K562 (cell line): ENCODE measurements around the gene TSKS. TPM values are rescaled to one million over a fixed set of nuclear protein-coding genes. Genes with fewer than 3 reads are reported as not detected.

Experiments used
- ARHGAP35 ChIP-seq: fragments of 450-650 bp; IDR thresholded peaks from 2 replicates; pipeline ENCODE4 v1.6.1; 2018; ENCODE audit not compliant: partially characterized antibody
- ATF7 ChIP-seq: fragments of 450-650 bp; IDR thresholded peaks from 2 replicates; pipeline ENCODE4 v1.7.1; 2014; ENCODE audit warnings: mild to moderate bottlenecking, moderate library complexity
- CEBPB ChIP-seq: fragments of 450-650 bp; IDR thresholded peaks from 2 replicates; pipeline ENCODE4 v1.6.1; 2016; ENCODE audit warnings: missing genetic modification characterization, missing compliant biosample characterization
- CEBPG ChIP-seq, 3 experiments: fragments of 200-800 bp in 1 of 3; sonication (Bioruptor generic) in 1 of 3; sonication (generic) in 1 of 3; formaldehyde crosslinking in 1 of 3; IDR thresholded peaks in 2 of 3; conservative IDR thresholded peaks in 1 of 3; 2 replicates each; pipeline versions ENCODE4 v1.6.1 to v1.8.0; 2016 to 2022; ENCODE audit warnings: missing compliant biosample characterization in 2 of 3, missing genetic modification characterization in 2 of 3, mild to moderate bottlenecking in 1 of 3, missing genetic modification reagents in 1 of 3
- FOS ChIP-seq: IDR thresholded peaks from 3 replicates; pipeline ENCODE4 v1.6.1; 2011; ENCODE audit not compliant: insufficient read length; ENCODE audit errors: extremely low read depth
- PBX2 ChIP-seq, 2 experiments: IDR thresholded peaks in 1 of 2; conservative IDR thresholded peaks in 1 of 2; 2 replicates each; pipeline ENCODE4 v1.6.1; 2016; ENCODE audit warnings: low read depth in 2 of 2, mild to moderate bottlenecking in 1 of 2, missing compliant biosample characterization in 1 of 2, missing genetic modification characterization in 1 of 2, moderate library complexity in 1 of 2
- SMARCB1 ChIP-seq: IDR thresholded peaks from 2 replicates; pipeline ENCODE4 v1.6.1; 2011; ENCODE audit warnings: improper control_type of control experiment, low read depth; ENCODE audit not compliant: insufficient read length
- ZBTB40 ChIP-seq, 2 experiments: fragments of 450-650 bp in 1 of 2; sonication (generic) in 1 of 2; formaldehyde crosslinking in 1 of 2; IDR thresholded peaks; 2 replicates each; pipeline versions ENCODE4 v1.7.1 to v1.9.0; 2016 to 2022; ENCODE audit warnings: inconsistent platforms in 1 of 2, mild to moderate bottlenecking in 1 of 2, missing genetic modification reagents in 1 of 2
- ZNF239 ChIP-seq: fragments of 250-450 bp; sonication (Bioruptor Pico); IDR thresholded peaks from 2 replicates; pipeline ENCODE4 v1.4.0; 2020; ENCODE audit warnings: mild to moderate bottlenecking
- polyA plus RNA-seq, 8 experiments: library from polyadenylated mRNA; depleted of rRNA in 4 of 8; stranded (reverse) in 5 of 8; unstranded in 3 of 8; fragments of >200 nt; fragmentation: Nextera tagmentation in 2 of 8; fragmentation: Illumina TruSeq in 1 of 8; extraction: Ambion mirVana in 2 of 8; extraction: Trizol in 1 of 8; gene quantifications; 2 replicates each; pipeline versions ENCODE4 v1.2.1 to v1.2.3, GENCODE V29; 2011 to 2014; ENCODE audit warnings: inconsistent platforms in 1 of 8, missing spikeins in 1 of 8
- total RNA-seq, 7 experiments: library from RNA; depleted of rRNA in 6 of 7; stranded (reverse); fragments of >200 nt in 6 of 7; fragmentation: Illumina TruSeq in 2 of 7; extraction: Trizol in 2 of 7; gene quantifications; 2 replicates each; pipeline versions ENCODE4 v1.2.1 to v1.2.3, GENCODE V29; 2011 to 2021; ENCODE audit warnings: low replicate concordance in 1 of 7
- TF ChIP-seq, protein P1 (sequence below), 3 experiments: fragments of 200-800 bp in 1 of 3; sonication (Bioruptor generic) in 1 of 3; sonication (generic) in 1 of 3; formaldehyde crosslinking in 1 of 3; IDR thresholded peaks; 2 replicates each; pipeline versions ENCODE4 v1.6.1 to v1.8.0; 2016 to 2022; ENCODE audit warnings: mild to moderate bottlenecking in 2 of 3, missing compliant biosample characterization in 2 of 3, missing genetic modification characterization in 2 of 3, missing genetic modification reagents in 1 of 3

TSKS gene
- total and polyA plus RNA-seq, 9 of the 15 experiments (the other 6 are each of a cell fraction or from before 2014, with no cell fraction given) = 0.14 to 4.5 (median 0.80) TPM

DNA sequence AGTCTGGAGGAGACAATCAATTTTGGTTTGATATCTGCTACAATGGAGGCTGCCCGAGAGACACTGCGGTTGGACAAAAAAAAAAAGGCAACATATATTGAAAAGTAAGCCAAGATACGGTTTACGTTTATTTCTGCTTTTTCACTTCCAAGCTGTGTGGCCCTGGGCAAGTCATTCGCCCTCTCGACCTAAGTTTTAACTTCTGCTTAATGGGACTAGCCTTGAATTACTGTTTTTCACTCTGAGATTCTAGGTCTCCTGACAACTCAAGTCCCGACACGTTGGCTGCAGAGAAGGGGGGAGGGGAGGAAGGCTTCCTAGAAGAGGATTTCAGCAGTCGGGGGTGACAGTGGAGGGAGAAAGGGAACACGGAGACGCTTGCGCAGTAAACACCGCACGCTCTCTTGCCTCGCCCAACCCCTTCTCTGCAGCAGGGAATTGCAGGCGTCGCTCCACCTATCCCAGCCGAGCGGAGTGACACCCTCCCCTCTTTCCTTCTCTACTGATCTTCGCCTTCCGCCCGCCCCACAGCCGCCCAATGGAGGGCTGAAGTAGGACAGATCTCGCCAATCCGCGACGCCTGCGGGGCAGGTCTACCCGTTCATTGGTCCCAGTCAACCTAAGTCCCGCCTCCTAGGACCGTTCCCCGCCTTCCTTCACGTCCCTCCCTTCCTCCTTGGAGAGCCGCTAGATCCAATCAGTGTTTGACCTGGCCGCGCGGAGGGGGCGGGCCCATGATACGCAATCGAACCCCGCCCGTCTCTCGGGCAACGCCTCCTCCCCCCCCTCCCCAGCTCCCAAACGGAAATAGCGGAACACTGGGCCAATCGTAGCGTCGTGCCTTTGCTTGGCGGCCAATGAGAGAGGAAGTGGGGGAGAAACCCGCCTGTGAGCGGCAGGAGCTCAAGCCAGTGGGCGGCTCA lies 3.2 kb upstream of the TSKS start (continued):
- TF ChIP-seq PBX2 (CRISPR knock-in tag; IDR thresholded peaks at IDR 0.05; ENCODE audit: low read depth) (peak; percentile 90), PBX2 (tag; conservative IDR thresholded peaks at IDR 0.05; ENCODE audit: low read depth) (peak; percentile 96), ZNF239 (CRISPR knock-in tag) (no peak), ZBTB40 (IDR thresholded peaks at IDR 0.05) (peak; percentile 91), ZBTB40 (CRISPR knock-in tag; IDR thresholded peaks at IDR 0.05) (no peak), CEBPG (CRISPR knock-in tag; IDR thresholded peaks at IDR 0.05) (peak; percentile 18; the same call in 1 of the 2 replicates), CEBPG (tag; conservative IDR thresholded peaks at IDR 0.05 in 1 of 2, IDR thresholded peaks at IDR 0.05 in 1 of 2) (peak; percentile 65 to 73; a peak in 3 of 4 replicates), SMARCB1 (peak; percentile 21), ATF7 (peak; percentile 85), CEBPB (tag) (peak; percentile 47; the same call in 1 of the 2 replicates), FOS (peak; percentile 96), ARHGAP35 (no peak)
- TF ChIP-seq, protein P1, sequence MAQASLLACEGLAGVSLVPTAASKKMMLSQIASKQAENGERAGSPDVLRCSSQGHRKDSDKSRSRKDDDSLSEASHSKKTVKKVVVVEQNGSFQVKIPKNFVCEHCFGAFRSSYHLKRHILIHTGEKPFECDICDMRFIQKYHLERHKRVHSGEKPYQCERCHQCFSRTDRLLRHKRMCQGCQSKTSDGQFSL (CRISPR knock-in tag; IDR thresholded peaks at IDR 0.05) = peak; percentile 97
- TF ChIP-seq, protein P1 (tag; IDR thresholded peaks at IDR 0.05) = peak in 1 of 2 experiments; percentile 91; a peak in 2 of 4 replicates
